Measurements from ENCODE around the gene ILF2. TPM values are rescaled to one million over a fixed set of nuclear protein-coding genes. Genes with fewer than 3 reads are reported as not detected.

Gene ILF2
- total and polyA plus RNA-seq, 9 donors = 158 to 217 (median 179) TPM

Other genes starting within 250 kb of the ILF2 start
- not detected for gene S100A7, start 210.3 kb downstream of the ILF2 start, total RNA-seq
- not detected for gene S100A7, start 210.3 kb downstream of the ILF2 start, polyA plus RNA-seq (ENCODE audit: insufficient read depth in 1 of 8, insufficient read length in 8 of 8, low replicate concordance in 1 of 8)
- 415 TPM for gene S100A6, start 135.0 kb downstream of the ILF2 start, total RNA-seq
- 100 to 1,000 TPM; 182 to 300 (median 257) TPM for gene S100A6, start 135.0 kb downstream of the ILF2 start, polyA plus RNA-seq (ENCODE audit: insufficient read depth in 1 of 8, insufficient read length in 8 of 8, low replicate concordance in 1 of 8)
- gene S100A5, start 130.1 kb downstream of the ILF2 start, total RNA-seq = not detected
- gene S100A5, start 130.1 kb downstream of the ILF2 start, polyA plus RNA-seq (ENCODE audit: insufficient read depth in 1 of 8, insufficient read length in 8 of 8, low replicate concordance in 1 of 8) = under 1 TPM in 1 of 8 donors, not detected in 7; 0.31 TPM
- gene S100A4, start 125.2 kb downstream of the ILF2 start, total RNA-seq = 238 TPM
- 100 to 1,000 TPM; 188 to 266 (median 208) TPM for gene S100A4, start 125.2 kb downstream of the ILF2 start, polyA plus RNA-seq (ENCODE audit: insufficient read depth in 1 of 8, insufficient read length in 8 of 8, low replicate concordance in 1 of 8)
- gene S100A3, start 121.7 kb downstream of the ILF2 start, total RNA-seq = 0.31 TPM
- gene S100A3, start 121.7 kb downstream of the ILF2 start, polyA plus RNA-seq (ENCODE audit: insufficient read depth in 1 of 8, insufficient read length in 8 of 8, low replicate concordance in 1 of 8) = 1 to 10 TPM in 1 of 8 donors, under 1 TPM in 7; 0.30 to 1.4 (median 0.67) TPM
- 3.4 TPM for gene S100A2, start 105.1 kb downstream of the ILF2 start, total RNA-seq
- 1 to 10 TPM; 1.4 to 5.0 (median 1.8) TPM for gene S100A2, start 105.1 kb downstream of the ILF2 start, polyA plus RNA-seq (ENCODE audit: insufficient read depth in 1 of 8, insufficient read length in 8 of 8, low replicate concordance in 1 of 8)
- 45.4 TPM for gene S100A16, start 57.9 kb downstream of the ILF2 start, total RNA-seq
- gene S100A16, start 57.9 kb downstream of the ILF2 start, polyA plus RNA-seq (ENCODE audit: insufficient read depth in 1 of 8, insufficient read length in 8 of 8, low replicate concordance in 1 of 8) = 10 to 100 TPM; 45.1 to 77.3 (median 55.3) TPM
- 0.18 TPM for gene S100A14, start 54.7 kb downstream of the ILF2 start, total RNA-seq
- gene S100A14, start 54.7 kb downstream of the ILF2 start, polyA plus RNA-seq (ENCODE audit: insufficient read depth in 1 of 8, insufficient read length in 8 of 8, low replicate concordance in 1 of 8) = 10 to 100 TPM in 2 of 8 donors, 1 to 10 TPM in 2, under 1 TPM in 4; 0.15 to 27.5 (median 1.2) TPM
- 111 TPM for gene S100A13, start 43.5 kb downstream of the ILF2 start, total RNA-seq
- gene S100A13, start 43.5 kb downstream of the ILF2 start, polyA plus RNA-seq (ENCODE audit: insufficient read depth in 1 of 8, insufficient read length in 8 of 8, low replicate concordance in 1 of 8) = 10 to 100 TPM; 58.4 to 85.4 (median 70.6) TPM
- gene S100A1, start 42.6 kb downstream of the ILF2 start, total RNA-seq = 4.7 TPM
- gene S100A1, start 42.6 kb downstream of the ILF2 start, polyA plus RNA-seq (ENCODE audit: insufficient read depth in 1 of 8, insufficient read length in 8 of 8, low replicate concordance in 1 of 8) = 1 to 10 TPM; 3.0 to 9.5 (median 6.3) TPM
- 45.0 TPM for gene CHTOP, start 36.9 kb downstream of the ILF2 start, total RNA-seq
- 100 to 1,000 TPM in 1 of 8 donors, 10 to 100 TPM in 7; 86.6 to 102 (median 91.0) TPM for gene CHTOP, start 36.9 kb downstream of the ILF2 start, polyA plus RNA-seq (ENCODE audit: insufficient read depth in 1 of 8, insufficient read length in 8 of 8, low replicate concordance in 1 of 8)
- 53.0 TPM for gene SNAPIN, start 12.3 kb downstream of the ILF2 start, total RNA-seq
- 10 to 100 TPM; 48.4 to 51.5 (median 49.8) TPM for gene SNAPIN, start 12.3 kb downstream of the ILF2 start, polyA plus RNA-seq (ENCODE audit: insufficient read depth in 1 of 8, insufficient read length in 8 of 8, low replicate concordance in 1 of 8)
- gene NPR1, start 7.7 kb upstream of the ILF2 start, total RNA-seq = 12.9 TPM
- gene NPR1, start 7.7 kb upstream of the ILF2 start, polyA plus RNA-seq (ENCODE audit: insufficient read depth in 1 of 8, insufficient read length in 8 of 8, low replicate concordance in 1 of 8) = 10 to 100 TPM; 12.7 to 17.4 (median 15.0) TPM
- gene INTS3, start 57.1 kb upstream of the ILF2 start, total RNA-seq = 28.5 TPM
- 10 to 100 TPM; 33.9 to 48.6 (median 39.3) TPM for gene INTS3, start 57.1 kb upstream of the ILF2 start, polyA plus RNA-seq (ENCODE audit: insufficient read depth in 1 of 8, insufficient read length in 8 of 8, low replicate concordance in 1 of 8)
- gene SLC27A3, start 104.4 kb upstream of the ILF2 start, total RNA-seq = 24.2 TPM
- gene SLC27A3, start 104.4 kb upstream of the ILF2 start, polyA plus RNA-seq (ENCODE audit: insufficient read depth in 1 of 8, insufficient read length in 8 of 8, low replicate concordance in 1 of 8) = 10 to 100 TPM; 17.7 to 32.7 (median 26.2) TPM

Data from muscle of leg (tissue), 9 donors.